ENCODE results near the gene RAB19.

Gene RAB19

GRCh38 chr7:140455743-140456142, 51.9 kb downstream of the RAB19 start:
- TF ChIP-seq CTCF (IDR thresholded peaks at IDR 0.05): no peak
- Histone ChIP-seq H3K4me3 (ENCODE audit: low read depth in 1 of 2, low read length in 1 of 2) (no peak overlapping the region), H3K4me1 (ENCODE audit: control insufficient read depth in 1 of 2, insufficient read depth in 1 of 2, low read depth in 1 of 2, low read length in 1 of 2) (peaks cover 12% of the 10 kb centered on the region in 2 experiments), H3K27ac (no peak overlapping the region), H3K27me3 (no peaks in the 10 kb centered on the region), H3K9me3 (no peaks in the 10 kb centered on the region), H3K36me3 (peaks cover 91% of the 10 kb centered on the region)

GRCh38 chr7:140456551-140457051, 52.7 kb downstream of the RAB19 start:
- Histone ChIP-seq H3K4me1 (ENCODE audit: control insufficient read depth in 1 of 2, insufficient read depth in 1 of 2, low read depth in 1 of 2, low read length in 1 of 2) (peaks cover 3 to 4% of the 10 kb centered on the region in 2 experiments), H3K9me3 (no peaks in the 10 kb centered on the region), H3K36me3 (peaks cover 98% of the 10 kb centered on the region), H3K27me3 (no peaks in the 10 kb centered on the region), H3K27ac (no peak overlapping the region), H3K4me3 (ENCODE audit: low read depth in 1 of 2, low read length in 1 of 2) (no peak overlapping the region)
- TF ChIP-seq CTCF (IDR thresholded peaks at IDR 0.05): no peak

- Histone ChIP-seq H3K4me1 (ENCODE audit: control insufficient read depth in 1 of 2, insufficient read depth in 1 of 2, low read depth in 1 of 2, low read length in 1 of 2) (no peaks in the 10 kb centered on the region), H3K27me3 (no peaks in the 10 kb centered on the region), H3K4me3 (ENCODE audit: low read depth in 1 of 2, low read length in 1 of 2) (no peak overlapping the region), H3K27ac (no peak overlapping the region), H3K36me3 (peaks cover 98% of the 10 kb centered on the region), H3K9me3 (no peaks in the 10 kb centered on the region)
- no peak for TF ChIP-seq CTCF (IDR thresholded peaks at IDR 0.05)
Measured at GRCh38 chr7:140458201-140458600, 54.3 kb downstream of the RAB19 start.

GRCh38 chr7:140458916-140459315, 55.1 kb downstream of the RAB19 start:
- TF ChIP-seq CTCF (IDR thresholded peaks at IDR 0.05): no peak
- no peaks in the 10 kb centered on the region for H3K9me3 ChIP-seq
- no peak overlapping the region for H3K4me3 ChIP-seq (ENCODE audit: low read depth in 1 of 2, low read length in 1 of 2)
- no peaks in the 10 kb centered on the region for H3K27me3 ChIP-seq
- no peaks in the 10 kb centered on the region for H3K4me1 ChIP-seq (ENCODE audit: control insufficient read depth in 1 of 2, insufficient read depth in 1 of 2, low read depth in 1 of 2, low read length in 1 of 2)
- peaks cover 98% of the 10 kb centered on the region for H3K36me3 ChIP-seq
- H3K27ac ChIP-seq: no peak overlapping the region

GRCh38 chr7:140463111-140463510, 59.3 kb downstream of the RAB19 start:
- peaks cover 90% of the 10 kb centered on the region for H3K36me3 ChIP-seq
- H3K4me3 ChIP-seq (ENCODE audit: low read depth in 1 of 2, low read length in 1 of 2): no peak overlapping the region
- TF ChIP-seq CTCF (IDR thresholded peaks at IDR 0.05): no peak
- peak overlapping the region; percentile 27 for H3K27ac ChIP-seq
- H3K4me1 ChIP-seq (ENCODE audit: control insufficient read depth in 1 of 2, insufficient read depth in 1 of 2, low read depth in 1 of 2, low read length in 1 of 2): no peaks in the 10 kb centered on the region
- no peaks in the 10 kb centered on the region for H3K27me3 ChIP-seq
- H3K9me3 ChIP-seq: no peaks in the 10 kb centered on the region
